Panc1 (cell line): ENCODE results near the gene CD58. TPM values are rescaled to one million over a fixed set of nuclear protein-coding genes. Genes with fewer than 3 reads are reported as not detected.

Experiments
- ATAC-seq: fragments of 200-7000 bp; cut with Tn5 transposase; 2 replicates; pipeline ENCODE4 v1.9.1; 2020; ENCODE audit warnings: mild to moderate bottlenecking, moderate library complexity
- BruUV-seq: library from RNA; stranded (reverse); fragments of 400-500 nt; replicated peaks from 2 replicates; lab custom pipeline; 2021; lab: Mats Ljungman, UMichigan
- CTCF ChIA-PET: fragments of 300-600 bp; sonication (Branson Sonifier 250); formaldehyde crosslinking; loops from one replicate; lab custom pipeline; 2022; ENCODE audit warnings: antibody characterized with exemption; lab: Charles Lee
- POLR2A ChIA-PET: fragments of 300-600 bp; sonication (Branson Sonifier 250); formaldehyde crosslinking; loops from one replicate; lab custom pipeline; 2022; ENCODE audit warnings: antibody characterized with exemption; lab: Charles Lee
- DNase-seq: peaks from one replicate; pipeline ENCODE4 v3.0.0-alpha.2; 2010; ENCODE audit warnings: low read depth, low spot score
- H3K27ac ChIP-seq: 2 replicates; pipeline ENCODE4 v1.5.1; 2011; ENCODE audit warnings: mild to moderate bottlenecking, low read length, inconsistent platforms
- H3K27me3 ChIP-seq: fragments of 200-500 bp; sonication (Bioruptor generic); 2 replicates; pipeline ENCODE4 v1.6.0; 2014; ENCODE audit warnings: low read length, inconsistent platforms; ENCODE audit not compliant: control insufficient read depth, insufficient read depth
- H3K36me3 ChIP-seq: fragments of 200-500 bp; sonication (Bioruptor generic); 2 replicates; pipeline ENCODE4 v1.5.1; 2014; ENCODE audit warnings: inconsistent platforms, mild to moderate bottlenecking, low read length, moderate library complexity; ENCODE audit not compliant: control insufficient read depth, insufficient read depth
- H3K4me1 ChIP-seq: 2 replicates; pipeline ENCODE4 v1.5.1; 2011; ENCODE audit warnings: inconsistent platforms, mild to moderate bottlenecking, low read length, moderate library complexity; ENCODE audit not compliant: control insufficient read depth, insufficient read depth
- H3K4me3 ChIP-seq, 2 experiments: 2 replicates each; pipeline ENCODE4 v1.5.1; 2011 to 2012; ENCODE audit warnings: low read depth in 2 of 2, low read length in 2 of 2, mild to moderate bottlenecking in 2 of 2, inconsistent platforms in 1 of 2, moderate library complexity in 1 of 2
- H3K9me3 ChIP-seq: fragments of 200-500 bp; sonication (Bioruptor generic); 2 replicates; pipeline ENCODE4 v1.5.1; 2014; ENCODE audit warnings: low read depth, mild to moderate bottlenecking, inconsistent platforms, low read length, moderate library complexity; ENCODE audit not compliant: control insufficient read depth, insufficient read depth
- POLR2AphosphoS5 ChIP-seq: IDR thresholded peaks from 2 replicates; pipeline ENCODE4 v1.6.1; 2012; ENCODE audit warnings: mild to moderate bottlenecking, low read depth, low read length, moderate library complexity
- SIN3A ChIP-seq: IDR thresholded peaks from 2 replicates; pipeline ENCODE4 v1.6.1; 2012; ENCODE audit warnings: low read depth, mild to moderate bottlenecking, low read length, moderate library complexity, borderline replicate concordance; ENCODE audit not compliant: insufficient read depth
- TCF7L2 ChIP-seq: IDR thresholded peaks from 2 replicates; pipeline ENCODE4 v1.6.1; 2011; ENCODE audit warnings: mild to moderate bottlenecking, low read depth, low read length, inconsistent platforms
- in situ Hi-C: cut with HindIII; loops from 2 replicates; pipeline ENCODE4 v1.10.0; 2016; ENCODE audit warnings: low sequenced_read_pairs, low pct_unique_long_range_greater_than_20kb
- intact Hi-C: fragments of 100-400 bp; cut with micrococcal nuclease; formaldehyde crosslinking; loops from one replicate; pipeline ENCODE4 v1.10.0; 2022; ENCODE audit not compliant: unreplicated experiment
- total RNA-seq: library from RNA; stranded (reverse); gene quantifications from one replicate; pipeline ENCODE4 v1.2.1, GENCODE V29; 2021; ENCODE audit not compliant: unreplicated experiment
- TF ChIP-seq, protein P1 (sequence below), 2 experiments: IDR thresholded peaks; 2 replicates each; pipeline ENCODE4 v1.6.1; 2011 to 2012; ENCODE audit warnings: low read depth in 2 of 2, control low read depth in 1 of 2, low read length in 1 of 2, mild to moderate bottlenecking in 1 of 2, moderate library complexity in 1 of 2; ENCODE audit not compliant: insufficient read depth in 1 of 2
- TF ChIP-seq, protein P2 (sequence below): fragments of 450-650 bp; IDR thresholded peaks from 2 replicates; pipeline ENCODE4 v1.5.1; 2017; ENCODE audit warnings: mild to moderate bottlenecking

The CD58 gene
- total RNA-seq, 1 experiment from 2014 or later: 12.6 TPM

DNA sequence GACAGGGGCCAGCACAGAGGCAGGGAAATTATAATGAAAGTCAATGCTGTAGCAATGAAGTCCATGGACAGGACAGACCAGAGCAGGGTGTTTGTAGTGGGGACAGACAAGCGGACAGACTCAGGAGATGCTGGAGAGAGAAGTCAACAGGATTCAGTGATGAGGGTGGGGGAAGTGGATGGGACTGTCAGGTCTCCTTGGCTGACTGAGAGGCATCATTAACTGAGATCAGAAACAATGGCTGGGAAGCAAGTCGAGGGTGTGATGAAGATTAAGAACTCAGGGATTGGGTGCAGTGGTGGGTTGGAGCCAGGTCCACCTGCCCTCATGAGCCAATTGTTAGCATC, 25.5 kb downstream of the CD58 start:
- no peaks in the 10 kb centered on the region for H3K27me3 ChIP-seq
- DNase-seq (no peak), ATAC-seq (no peak)
- in situ Hi-C loops: no loop called here
- intact Hi-C loops: no loop called here
- BruUV-seq: no TSS peak
- H3K4me1 ChIP-seq: no peaks in the 10 kb centered on the region
- H3K27ac ChIP-seq: no peak overlapping the region
- TF ChIP-seq SIN3A (no peak), POLR2AphosphoS5 (no peak), TCF7L2 (no peak)
- TF ChIP-seq, protein P1, sequence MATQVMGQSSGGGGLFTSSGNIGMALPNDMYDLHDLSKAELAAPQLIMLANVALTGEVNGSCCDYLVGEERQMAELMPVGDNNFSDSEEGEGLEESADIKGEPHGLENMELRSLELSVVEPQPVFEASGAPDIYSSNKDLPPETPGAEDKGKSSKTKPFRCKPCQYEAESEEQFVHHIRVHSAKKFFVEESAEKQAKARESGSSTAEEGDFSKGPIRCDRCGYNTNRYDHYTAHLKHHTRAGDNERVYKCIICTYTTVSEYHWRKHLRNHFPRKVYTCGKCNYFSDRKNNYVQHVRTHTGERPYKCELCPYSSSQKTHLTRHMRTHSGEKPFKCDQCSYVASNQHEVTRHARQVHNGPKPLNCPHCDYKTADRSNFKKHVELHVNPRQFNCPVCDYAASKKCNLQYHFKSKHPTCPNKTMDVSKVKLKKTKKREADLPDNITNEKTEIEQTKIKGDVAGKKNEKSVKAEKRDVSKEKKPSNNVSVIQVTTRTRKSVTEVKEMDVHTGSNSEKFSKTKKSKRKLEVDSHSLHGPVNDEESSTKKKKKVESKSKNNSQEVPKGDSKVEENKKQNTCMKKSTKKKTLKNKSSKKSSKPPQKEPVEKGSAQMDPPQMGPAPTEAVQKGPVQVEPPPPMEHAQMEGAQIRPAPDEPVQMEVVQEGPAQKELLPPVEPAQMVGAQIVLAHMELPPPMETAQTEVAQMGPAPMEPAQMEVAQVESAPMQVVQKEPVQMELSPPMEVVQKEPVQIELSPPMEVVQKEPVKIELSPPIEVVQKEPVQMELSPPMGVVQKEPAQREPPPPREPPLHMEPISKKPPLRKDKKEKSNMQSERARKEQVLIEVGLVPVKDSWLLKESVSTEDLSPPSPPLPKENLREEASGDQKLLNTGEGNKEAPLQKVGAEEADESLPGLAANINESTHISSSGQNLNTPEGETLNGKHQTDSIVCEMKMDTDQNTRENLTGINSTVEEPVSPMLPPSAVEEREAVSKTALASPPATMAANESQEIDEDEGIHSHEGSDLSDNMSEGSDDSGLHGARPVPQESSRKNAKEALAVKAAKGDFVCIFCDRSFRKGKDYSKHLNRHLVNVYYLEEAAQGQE (IDR thresholded peaks at IDR 0.05; ENCODE audit: insufficient read depth in 1 of 2, low read depth in 2 of 2, low read length in 1 of 2): no peak
- TF ChIP-seq, protein P2, sequence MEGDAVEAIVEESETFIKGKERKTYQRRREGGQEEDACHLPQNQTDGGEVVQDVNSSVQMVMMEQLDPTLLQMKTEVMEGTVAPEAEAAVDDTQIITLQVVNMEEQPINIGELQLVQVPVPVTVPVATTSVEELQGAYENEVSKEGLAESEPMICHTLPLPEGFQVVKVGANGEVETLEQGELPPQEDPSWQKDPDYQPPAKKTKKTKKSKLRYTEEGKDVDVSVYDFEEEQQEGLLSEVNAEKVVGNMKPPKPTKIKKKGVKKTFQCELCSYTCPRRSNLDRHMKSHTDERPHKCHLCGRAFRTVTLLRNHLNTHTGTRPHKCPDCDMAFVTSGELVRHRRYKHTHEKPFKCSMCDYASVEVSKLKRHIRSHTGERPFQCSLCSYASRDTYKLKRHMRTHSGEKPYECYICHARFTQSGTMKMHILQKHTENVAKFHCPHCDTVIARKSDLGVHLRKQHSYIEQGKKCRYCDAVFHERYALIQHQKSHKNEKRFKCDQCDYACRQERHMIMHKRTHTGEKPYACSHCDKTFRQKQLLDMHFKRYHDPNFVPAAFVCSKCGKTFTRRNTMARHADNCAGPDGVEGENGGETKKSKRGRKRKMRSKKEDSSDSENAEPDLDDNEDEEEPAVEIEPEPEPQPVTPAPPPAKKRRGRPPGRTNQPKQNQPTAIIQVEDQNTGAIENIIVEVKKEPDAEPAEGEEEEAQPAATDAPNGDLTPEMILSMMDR: no peak
- ChIA-PET POLR2A (no interaction called here), CTCF (no interaction called here)
- H3K4me3 ChIP-seq: no peak overlapping the region
- H3K36me3 ChIP-seq: no peaks in the 10 kb centered on the region; the same call in 1 of the 2 replicates
- no peaks in the 10 kb centered on the region for H3K9me3 ChIP-seq

DNA sequence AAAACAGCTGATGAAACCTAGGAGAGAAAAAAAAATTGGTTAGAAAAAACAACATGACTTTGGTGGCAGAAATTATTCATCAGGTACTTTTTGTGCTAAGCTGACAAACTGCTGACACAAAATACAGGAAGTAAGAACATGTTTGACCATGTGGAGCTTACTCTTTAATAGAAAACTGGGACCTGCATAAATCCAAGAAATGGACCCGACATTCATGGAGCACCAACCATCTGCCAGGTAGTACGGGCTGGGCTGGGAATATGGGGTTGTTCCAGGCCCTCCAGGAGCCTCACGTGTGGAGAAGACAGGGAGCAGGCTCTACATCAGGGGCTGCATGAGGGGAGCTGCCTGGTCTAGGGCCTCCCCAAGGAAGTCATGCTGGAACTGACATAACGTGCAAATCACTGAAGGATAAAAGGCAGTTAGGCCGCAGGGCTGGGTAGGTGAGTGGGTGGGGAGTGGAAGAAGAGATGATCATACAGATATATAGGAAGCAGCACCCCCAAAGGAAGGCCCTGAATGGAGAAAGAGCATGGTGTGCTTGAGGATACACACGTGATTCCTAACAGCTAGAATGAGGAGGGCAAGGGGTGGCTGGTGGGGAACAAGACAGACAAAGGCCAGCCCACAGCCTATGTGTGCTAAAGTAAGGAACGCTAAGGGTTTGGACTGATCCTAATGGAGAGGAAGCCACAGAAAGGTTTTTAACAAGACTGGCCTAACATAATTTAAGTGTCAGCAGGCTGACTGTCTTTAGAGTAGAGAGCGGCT, 26.1 kb downstream of the CD58 start:
- DNase-seq: no peak
- BruUV-seq: no TSS peak
- no peak overlapping the region for H3K4me3 ChIP-seq

More for the DNA sequence above, 26.1 kb downstream of the CD58 start:
- intact Hi-C loops (no loop called here), in situ Hi-C loops (no loop called here)
- CTCF ChIA-PET: no interaction called here
- H3K4me1 ChIP-seq: no peaks in the 10 kb centered on the region
- TF ChIP-seq TCF7L2: no peak
- no peak for TF ChIP-seq SIN3A
- TF ChIP-seq, protein P2: no peak
- TF ChIP-seq, protein P1 (IDR thresholded peaks at IDR 0.05; ENCODE audit: insufficient read depth in 1 of 2, low read depth in 2 of 2, low read length in 1 of 2): no peak
- no peak for TF ChIP-seq POLR2AphosphoS5
- H3K36me3 ChIP-seq: no peaks in the 10 kb centered on the region; the same call in 1 of the 2 replicates
- H3K27me3 ChIP-seq: no peaks in the 10 kb centered on the region
- H3K9me3 ChIP-seq: no peaks in the 10 kb centered on the region
- H3K27ac ChIP-seq: no peak overlapping the region
- POLR2A ChIA-PET: no interaction called here
- ATAC-seq: no peak
